Ovary (tissue), 9 donors: Measurements from ENCODE around the gene KMT2E. TPM values are rescaled to one million over a fixed set of nuclear protein-coding genes. Genes with fewer than 3 reads are reported as not detected.

Experiments used
- DNase-seq, 5 donors: peaks; one replicate each; pipeline ENCODE4 v3.0.0-alpha.2; 2019 to 2020
- H3K27ac ChIP-seq, 2 donors: fragments of 200-600 bp; one replicate each; pipeline versions ENCODE4 v1.5.1 to v1.8.0; 2019 to 2022
- H3K27me3 ChIP-seq: fragments of 200-600 bp; one replicate; pipeline ENCODE4 v1.8.0; 2022
- H3K36me3 ChIP-seq: fragments of 200-600 bp; sonication (generic); one replicate; pipeline ENCODE4 v1.5.1; 2019
- H3K4me1 ChIP-seq: one replicate; pipeline ENCODE4 v1.8.1; 2013; ENCODE audit warnings: mild to moderate bottlenecking, moderate library complexity; ENCODE audit not compliant: insufficient read depth
- H3K4me3 ChIP-seq: fragments of 200-600 bp; sonication (generic); one replicate; pipeline ENCODE4 v1.5.1; 2017
- H3K9me3 ChIP-seq, 2 donors: fragments of 200-600 bp in 1 of 2; sonication (generic) in 1 of 2; one replicate each; pipeline versions ENCODE4 v1.5.1 to v1.8.1; 2013 to 2019; ENCODE audit warnings: mild to moderate bottlenecking in 1 of 2, moderate library complexity in 1 of 2
- CTCF ChIP-seq, 3 donors: fragments of 450-650 bp in 2 of 3; fragments of 200-600 bp in 1 of 3; IDR thresholded peaks; one replicate each; pipeline versions ENCODE4 v1.5.1 to v1.8.0; 2016 to 2022; ENCODE audit warnings: antibody characterized with exemption in 3 of 3, mild to moderate bottlenecking in 1 of 3
- EP300 ChIP-seq: sonication (generic); formaldehyde crosslinking; IDR thresholded peaks from one replicate; pipeline ENCODE4 v1.6.1; 2017; ENCODE audit warnings: antibody characterized with exemption
- POLR2A ChIP-seq: fragments of 450-650 bp; IDR thresholded peaks from one replicate; pipeline ENCODE4 v1.6.1; 2017; ENCODE audit warnings: antibody characterized with exemption, mild to moderate bottlenecking, moderate library complexity
- WGBS, 3 donors: extraction: QIAGEN DNeasy Blood & Tissue Kit in 1 of 3; methylation state at CpG; one replicate each; pipeline versions ENCODE4 v1.1.5 to v1.1.7; 2013 to 2017; 5-methylcytosine and 5-hydroxymethylcytosine counted together
- intact Hi-C, 4 donors: fragments of 100-400 bp; cut with DNase I; formaldehyde crosslinking; loops; one replicate each; pipeline versions ENCODE4 v1.11.0 to v1.15.1; 2022 to 2023
- polyA plus RNA-seq, 2 donors: library from polyadenylated mRNA; stranded (reverse); fragments of 200-250 nt in 1 of 2; fragments of 350-450 nt in 1 of 2; fragmentation: Illumina TruSeq in 1 of 2; extraction: RNeasy Lipid Tissue Mini Kit (QIAGEN cat#74804) in 1 of 2; gene quantifications; one replicate each; pipeline ENCODE4 v1.2.3, GENCODE V29; 2013 to 2014
- total RNA-seq, 7 donors: library from RNA; depleted of rRNA in 2 of 7; stranded (reverse); fragments of >200 nt in 2 of 7; fragmentation: NEBNext Ultra II Directional in 3 of 7; extraction: Animal tissue kit (Norgen Biotek cat#: 25700) in 3 of 7; gene quantifications; one replicate each; pipeline versions ENCODE4 v1.1.0 to v1.2.4, GENCODE V29; 2016 to 2023
- donor health status: DM: no; HTN: no; CAD: no; lungs with moderate emphysema.
- donor health status: DM: no; HTN: no; CAD: no.
- donor health status: Bipolar disorder and iron deficiency.
- donor health status: DM: yes; HTN: yes; CAD: no.
- donor health status: DM: no; HTN: no; CAD: no.
- donor health status: DM: yes; HTN: yes; CAD: no.

The KMT2E gene
- total and polyA plus RNA-seq, 9 donors = 35.2 to 152 (median 113) TPM

- DNase-seq = no peak
- no peak overlapping the region for H3K4me3 ChIP-seq
- TF ChIP-seq EP300 = no peak
- TF ChIP-seq CTCF (IDR thresholded peaks at IDR 0.05) = no peak
- TF ChIP-seq POLR2A = no peak
- no peaks in the 10 kb centered on the region for H3K4me1 ChIP-seq
- no peaks in the 10 kb centered on the region for H3K9me3 ChIP-seq
- no peaks in the 10 kb centered on the region for H3K36me3 ChIP-seq
- H3K27me3 ChIP-seq = no peaks in the 10 kb centered on the region
- intact Hi-C loops = loop anchor here in 1 of 4 donors (10.0 kb wide), 1 partner anchor 370 kb away; no protein-coding TSS in a partner anchor
- H3K27ac ChIP-seq = no peak overlapping the region
- 84 to 95% (median 89%) methylated on average over 1 of the region's 1 CpG for WGBS, 3 donors
Observed at GRCh38 chr7:105084581-105084980, 70.6 kb downstream of the KMT2E start.

GRCh38 chr7:105086850-105087249 is 72.8 kb downstream of the KMT2E start:
- no peaks in the 10 kb centered on the region for H3K36me3 ChIP-seq

GRCh38 chr7:105087981-105088380 is 74.0 kb downstream of the KMT2E start:
- no peaks in the 10 kb centered on the region for H3K9me3 ChIP-seq
- no peaks in the 10 kb centered on the region for H3K36me3 ChIP-seq
- no peak overlapping the region for H3K27ac ChIP-seq
- intact Hi-C loops = loop anchor here in 1 of 4 donors (10.0 kb wide), 1 partner anchor 367 kb away; no protein-coding TSS in a partner anchor
- no peaks in the 10 kb centered on the region for H3K27me3 ChIP-seq
- no peak for DNase-seq
- no peaks in the 10 kb centered on the region for H3K4me1 ChIP-seq
- H3K4me3 ChIP-seq = no peak overlapping the region
- no peak for TF ChIP-seq EP300
- TF ChIP-seq POLR2A = no peak
- TF ChIP-seq CTCF (IDR thresholded peaks at IDR 0.05) = no peak
- 86 to 91% (median 86%) methylated on average over 6 of the region's 6 CpGs for WGBS, 3 donors

More at GRCh38 chr7:105086850-105087249, 72.8 kb downstream of the KMT2E start:
- Histone ChIP-seq H3K4me1 (no peaks in the 10 kb centered on the region), H3K4me3 (no peak overlapping the region), H3K9me3 (no peaks in the 10 kb centered on the region), H3K27me3 (no peaks in the 10 kb centered on the region), H3K27ac (no peak overlapping the region)
- intact Hi-C loops = loop anchor here in 1 of 4 donors (10.0 kb wide), 1 partner anchor 368 kb away; no protein-coding TSS in a partner anchor
- 97 to 99% (median 98%) methylated on average over 3 of the region's 3 CpGs for whole genome bisulfite sequencing, 3 donors
- no peak for TF ChIP-seq CTCF (IDR thresholded peaks at IDR 0.05)
- TF ChIP-seq EP300 = no peak
- TF ChIP-seq POLR2A = no peak
- DNase-seq = no peak

- no peak overlapping the region for H3K27ac ChIP-seq
- no peak for DNase-seq
- H3K4me3 ChIP-seq = no peak overlapping the region
- no peaks in the 10 kb centered on the region for H3K36me3 ChIP-seq
- no peak for TF ChIP-seq CTCF (IDR thresholded peaks at IDR 0.05)
- TF ChIP-seq POLR2A = no peak
- no peak for TF ChIP-seq EP300
- H3K27me3 ChIP-seq = no peaks in the 10 kb centered on the region
- H3K4me1 ChIP-seq = no peaks in the 10 kb centered on the region
- intact Hi-C loops = loop anchor here in 1 of 4 donors (10.0 kb wide), 1 partner anchor 366 kb away; no protein-coding TSS in a partner anchor
- H3K9me3 ChIP-seq = no peaks in the 10 kb centered on the region
- WGBS, 3 donors = 38 to 65% (median 40%) methylated on average over 2 of the region's 2 CpGs
Observed at GRCh38 chr7:105088456-105088855, 74.5 kb downstream of the KMT2E start.
